Activated naive CD4-positive, alpha-beta T cell treated with anti-CD3 and anti-CD28 coated beads, Interleukin-2, amount 10 ng/mL, durations not matched to agents 7 days and 5 days (primary cell): ENCODE measurements around the gene PFKP.

ENCODE experiments used
- CTCF ChIA-PET: fragments of 350-600 bp; sonication (Branson Sonifier 250); formaldehyde crosslinking; loops from one replicate; lab custom pipeline; 2021; ENCODE audit warnings: antibody characterized with exemption; lab: Charles Lee
- DNase-seq: peaks from one replicate; pipeline ENCODE4 v3.0.0-alpha.2; 2020
- H3K27ac Mint-ChIP-seq: one replicate; pipeline ENCODE4 v1.8.0; 2021; ENCODE audit warnings: mild to moderate bottlenecking, moderate library complexity, mixed read lengths
- H3K27me3 Mint-ChIP-seq: one replicate; pipeline ENCODE4 v1.8.0; 2021; ENCODE audit warnings: mild to moderate bottlenecking, mixed read lengths
- H3K36me3 Mint-ChIP-seq: one replicate; pipeline ENCODE4 v1.8.0; 2021; ENCODE audit warnings: mixed read lengths
- H3K4me1 Mint-ChIP-seq: one replicate; pipeline ENCODE4 v1.8.0; 2021; ENCODE audit warnings: mixed read lengths
- H3K4me3 Mint-ChIP-seq: one replicate; pipeline ENCODE4 v1.8.0; 2021; ENCODE audit warnings: mild to moderate bottlenecking, moderate library complexity, mixed read lengths
- H3K9me3 Mint-ChIP-seq: one replicate; pipeline ENCODE4 v1.8.0; 2021; ENCODE audit warnings: mixed read lengths

Gene PFKP

GRCh38 chr10:3037182-3037581, 30.2 kb upstream of the PFKP start:
- Mint-ChIP-seq H3K4me1 (peaks cover 4% of the 10 kb centered on the region), H3K36me3 (no peaks in the 10 kb centered on the region), H3K27me3 (peaks cover 16% of the 10 kb centered on the region), H3K27ac (no peak overlapping the region), H3K4me3 (no peak overlapping the region), H3K9me3 (peaks cover 4% of the 10 kb centered on the region)
- no peak for DNase-seq
- CTCF ChIA-PET = no interaction called here

- no peak overlapping the region for H3K27ac Mint-ChIP-seq
- DNase-seq = no peak
- peaks cover 4% of the 10 kb centered on the region for H3K9me3 Mint-ChIP-seq
- peaks cover 26% of the 10 kb centered on the region for H3K27me3 Mint-ChIP-seq
- H3K4me1 Mint-ChIP-seq = peaks cover 4% of the 10 kb centered on the region
- no peaks in the 10 kb centered on the region for H3K36me3 Mint-ChIP-seq
- CTCF ChIA-PET = no interaction called here
- H3K4me3 Mint-ChIP-seq = no peak overlapping the region
Measured at GRCh38 chr10:3040069-3040468, 27.3 kb upstream of the PFKP start.

GRCh38 chr10:3042589-3042988, 24.8 kb upstream of the PFKP start:
- Mint-ChIP-seq H3K4me1 (no peaks in the 10 kb centered on the region), H3K27ac (no peak overlapping the region), H3K9me3 (peaks cover 2% of the 10 kb centered on the region), H3K4me3 (no peak overlapping the region), H3K36me3 (no peaks in the 10 kb centered on the region), H3K27me3 (peaks cover 35% of the 10 kb centered on the region)
- DNase-seq = no peak
- CTCF ChIA-PET = interaction anchor here (1.0 to 3.0 kb wide), 4 partner anchors 19 to 204 kb away, joined by 3 to 44 read pairs (median 6); no protein-coding TSS in a partner anchor

- CTCF ChIA-PET = interaction anchor here (0.7 to 3.0 kb wide), 6 partner anchors 14 to 205 kb away, joined by 3 to 44 read pairs (median 4); no protein-coding TSS in a partner anchor
- peaks cover 2% of the 10 kb centered on the region for H3K9me3 Mint-ChIP-seq
- peak; percentile 68 for DNase-seq
- H3K4me3 Mint-ChIP-seq = no peak overlapping the region
- no peaks in the 10 kb centered on the region for H3K36me3 Mint-ChIP-seq
- no peaks in the 10 kb centered on the region for H3K4me1 Mint-ChIP-seq
- peaks cover 42% of the 10 kb centered on the region for H3K27me3 Mint-ChIP-seq
- no peak overlapping the region for H3K27ac Mint-ChIP-seq
Measured at GRCh38 chr10:3043512-3044368, 23.6 kb upstream of the PFKP start.

GRCh38 chr10:3045471-3046209, 21.7 kb upstream of the PFKP start:
- CTCF ChIA-PET = no interaction called here
- Mint-ChIP-seq H3K27ac (no peak overlapping the region), H3K36me3 (no peaks in the 10 kb centered on the region), H3K4me3 (no peak overlapping the region), H3K9me3 (no peaks in the 10 kb centered on the region), H3K27me3 (peaks cover 41% of the 10 kb centered on the region), H3K4me1 (no peaks in the 10 kb centered on the region)
- DNase-seq = no peak

- no peaks in the 10 kb centered on the region for H3K9me3 Mint-ChIP-seq
- peaks cover 39% of the 10 kb centered on the region for H3K27me3 Mint-ChIP-seq
- H3K4me3 Mint-ChIP-seq = no peak overlapping the region
- H3K27ac Mint-ChIP-seq = no peak overlapping the region
- CTCF ChIA-PET = no interaction called here
- H3K4me1 Mint-ChIP-seq = no peaks in the 10 kb centered on the region
- no peaks in the 10 kb centered on the region for H3K36me3 Mint-ChIP-seq
- DNase-seq = no peak
Measured at GRCh38 chr10:3046210-3046779, 21.1 kb upstream of the PFKP start.

- Mint-ChIP-seq H3K9me3 (no peaks in the 10 kb centered on the region), H3K4me3 (no peak overlapping the region), H3K27ac (no peak overlapping the region), H3K27me3 (peaks cover 42% of the 10 kb centered on the region), H3K4me1 (no peaks in the 10 kb centered on the region), H3K36me3 (no peaks in the 10 kb centered on the region)
- no peak for DNase-seq
- CTCF ChIA-PET = no interaction called here
Measured at GRCh38 chr10:3046981-3047547, 20.3 kb upstream of the PFKP start.

- DNase-seq = no peak
- peaks cover 46% of the 10 kb centered on the region for H3K27me3 Mint-ChIP-seq
- no peaks in the 10 kb centered on the region for H3K36me3 Mint-ChIP-seq
- CTCF ChIA-PET = no interaction called here
- H3K4me3 Mint-ChIP-seq = no peak overlapping the region
- H3K27ac Mint-ChIP-seq = no peak overlapping the region
- no peaks in the 10 kb centered on the region for H3K4me1 Mint-ChIP-seq
- H3K9me3 Mint-ChIP-seq = no peaks in the 10 kb centered on the region
Measured at GRCh38 chr10:3047596-3047995, 19.8 kb upstream of the PFKP start.

GRCh38 chr10:3048119-3049019, 19.0 kb upstream of the PFKP start:
- Mint-ChIP-seq H3K27ac (no peak overlapping the region), H3K9me3 (no peaks in the 10 kb centered on the region), H3K36me3 (no peaks in the 10 kb centered on the region), H3K27me3 (peaks cover 48% of the 10 kb centered on the region), H3K4me3 (no peak overlapping the region), H3K4me1 (no peaks in the 10 kb centered on the region)
- no peak for DNase-seq
- CTCF ChIA-PET = no interaction called here

- CTCF ChIA-PET = no interaction called here
- Mint-ChIP-seq H3K36me3 (no peaks in the 10 kb centered on the region), H3K27ac (no peak overlapping the region), H3K4me3 (no peak overlapping the region), H3K4me1 (no peaks in the 10 kb centered on the region), H3K27me3 (peaks cover 60% of the 10 kb centered on the region), H3K9me3 (no peaks in the 10 kb centered on the region)
- no peak for DNase-seq
Measured at GRCh38 chr10:3051692-3052091, 15.7 kb upstream of the PFKP start.

- no peaks in the 10 kb centered on the region for H3K36me3 Mint-ChIP-seq
- H3K27ac Mint-ChIP-seq = no peak overlapping the region
- H3K4me3 Mint-ChIP-seq = no peak overlapping the region
- H3K9me3 Mint-ChIP-seq = no peaks in the 10 kb centered on the region
- H3K4me1 Mint-ChIP-seq = no peaks in the 10 kb centered on the region
- CTCF ChIA-PET = no interaction called here
- peaks cover 59% of the 10 kb centered on the region for H3K27me3 Mint-ChIP-seq
- no peak for DNase-seq
Measured at GRCh38 chr10:3053155-3053554, 14.2 kb upstream of the PFKP start.

- no peak for DNase-seq
Measured at GRCh38 chr10:3054183-3054850, 13.0 kb upstream of the PFKP start.

GRCh38 chr10:3054851-3055199, 12.5 kb upstream of the PFKP start:
- CTCF ChIA-PET = no interaction called here
- H3K36me3 Mint-ChIP-seq = no peaks in the 10 kb centered on the region

More at GRCh38 chr10:3054183-3054850, 13.0 kb upstream of the PFKP start:
- Mint-ChIP-seq H3K4me3 (no peak overlapping the region), H3K4me1 (no peaks in the 10 kb centered on the region), H3K36me3 (no peaks in the 10 kb centered on the region), H3K27me3 (peaks cover 53% of the 10 kb centered on the region), H3K27ac (no peak overlapping the region), H3K9me3 (no peaks in the 10 kb centered on the region)
- CTCF ChIA-PET = no interaction called here

More at GRCh38 chr10:3054851-3055199, 12.5 kb upstream of the PFKP start:
- no peak for DNase-seq
- no peaks in the 10 kb centered on the region for H3K4me1 Mint-ChIP-seq
- H3K4me3 Mint-ChIP-seq = no peak overlapping the region
- H3K9me3 Mint-ChIP-seq = no peaks in the 10 kb centered on the region
- H3K27ac Mint-ChIP-seq = no peak overlapping the region
- H3K27me3 Mint-ChIP-seq = peaks cover 51% of the 10 kb centered on the region
